Stimulated activated CD8-positive, alpha-beta memory T cell treated with anti-CD3 and anti-CD28 coated beads, Interleukin-2, amount 100 ng/mL, for 1 hour (primary cell): ENCODE data around the gene HOXB9.

ENCODE experiments used
- DNase-seq, 2 donors: peaks; one replicate each; pipeline ENCODE4 v3.0.0-alpha.2; 2020; ENCODE audit warnings: low read depth in 2 of 2

The HOXB9 gene

GRCh38 chr17:48626245-48627117 lies at the start of gene HOXB9:
TSS of gene HOXB9 (minus strand) at chr17:48626358. CDS start at chr17:48626269, 89 bp downstream.
- DNase-seq, result no peak

GRCh38 chr17:48672340-48672739 lies 46.2 kb upstream of the HOXB9 start:
- DNase-seq, result no peak

GRCh38 chr17:48671697-48672171 lies 45.6 kb upstream of the HOXB9 start:
- DNase-seq, result peak; percentile 32 to 59

- DNase-seq, result no peak
Measured at GRCh38 chr17:48663134-48663924, 37.2 kb upstream of the HOXB9 start.

GRCh38 chr17:48655913-48656312 lies 29.8 kb upstream of the HOXB9 start:
- no peak for DNase-seq

GRCh38 chr17:48649741-48650140 lies 23.6 kb upstream of the HOXB9 start:
- no peak for DNase-seq

GRCh38 chr17:48647963-48648245 lies 21.7 kb upstream of the HOXB9 start:
- DNase-seq, result no peak

- no peak for DNase-seq
Measured at GRCh38 chr17:48647103-48647962, 21.2 kb upstream of the HOXB9 start.

- no peak for DNase-seq
Measured at GRCh38 chr17:48646183-48647102, 20.3 kb upstream of the HOXB9 start.

- no peak for DNase-seq
Measured at GRCh38 chr17:48645639-48646182, 19.6 kb upstream of the HOXB9 start.

GRCh38 chr17:48644910-48645557 lies 18.9 kb upstream of the HOXB9 start:
- DNase-seq, result no peak

- DNase-seq, result no peak
Measured at GRCh38 chr17:48644159-48644558, 18.0 kb upstream of the HOXB9 start.

GRCh38 chr17:48643697-48644012 lies 17.5 kb upstream of the HOXB9 start:
- DNase-seq, result no peak

GRCh38 chr17:48642843-48643696 lies 16.9 kb upstream of the HOXB9 start:
- no peak for DNase-seq

- no peak for DNase-seq
Measured at GRCh38 chr17:48642059-48642842, 16.1 kb upstream of the HOXB9 start.

GRCh38 chr17:48641541-48642058 lies 15.4 kb upstream of the HOXB9 start:
- no peak for DNase-seq

- DNase-seq, result no peak
Measured at GRCh38 chr17:48640858-48641180, 14.7 kb upstream of the HOXB9 start.
